EH (cell line): ENCODE measurements around the gene TMEM254.
"Not testable (repeated sequence)": the region's sequence is repeated elsewhere in the genome, so short reads cannot be mapped to it uniquely, and the experiment has no call there.

Experiments
- DNase-seq: peaks from one replicate; pipeline ENCODE4 v3.0.0-alpha.2; 2015; ENCODE audit warnings: low read depth

Gene TMEM254

GRCh38 chr10:80133206-80133605 is 54.7 kb downstream of the TMEM254 start:
- peak; percentile 64 for DNase-seq

DNA sequence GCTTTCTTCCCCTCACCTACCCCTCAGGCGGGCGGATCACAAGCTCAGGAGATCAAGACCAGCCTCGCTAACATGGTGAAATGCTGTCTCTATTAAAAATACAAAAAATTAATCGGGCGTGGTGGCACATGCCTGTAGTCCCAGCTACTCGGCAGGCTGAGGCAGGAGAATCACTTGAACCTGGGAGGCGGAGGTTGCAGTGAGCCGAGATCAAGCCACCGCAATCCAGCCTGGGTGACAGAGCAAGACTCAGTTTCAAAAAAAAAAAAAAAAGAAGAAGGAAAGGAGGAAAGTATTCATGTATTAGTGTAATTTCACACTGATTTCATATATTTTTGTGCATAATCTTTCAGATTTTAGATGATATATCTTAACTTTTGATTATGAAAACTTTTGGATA is 55.2 kb downstream of the TMEM254 start:
- DNase-seq: not testable (repeated sequence)

DNA sequence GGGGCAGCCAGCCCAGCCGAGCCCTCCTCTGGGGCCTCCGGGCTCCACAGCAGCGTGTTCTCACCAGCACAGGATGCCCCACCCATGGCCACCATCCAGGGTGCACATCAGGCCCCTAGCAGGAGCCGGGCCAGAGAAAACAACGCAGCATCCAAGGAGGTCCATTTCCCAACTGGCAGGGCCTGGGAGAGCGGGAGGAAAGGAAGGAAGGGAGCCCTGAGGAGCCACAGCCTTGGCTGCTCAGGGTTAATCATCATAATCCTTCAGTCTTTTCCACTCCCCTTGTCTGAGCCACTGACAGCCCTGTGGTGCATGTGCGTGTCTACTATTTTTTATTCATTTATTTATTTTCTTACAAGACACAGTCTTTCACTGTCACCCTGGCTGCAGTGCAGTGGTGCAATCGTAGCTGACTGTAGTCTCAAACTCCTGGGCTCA is 57.7 kb downstream of the TMEM254 start:
- peak; percentile 98 for DNase-seq

GRCh38 chr10:80137031-80137862 is 58.8 kb downstream of the TMEM254 start:
- peak; percentile 63 for DNase-seq

- DNase-seq: no peak
These were observed 59.5 kb downstream of the TMEM254 start for GRCh38 chr10:80137920-80138319.

- DNase-seq: no peak
These were observed 60.8 kb downstream of the TMEM254 start for GRCh38 chr10:80139265-80139664.

GRCh38 chr10:80140251-80140650 is 61.8 kb downstream of the TMEM254 start:
- DNase-seq: no peak

DNA sequence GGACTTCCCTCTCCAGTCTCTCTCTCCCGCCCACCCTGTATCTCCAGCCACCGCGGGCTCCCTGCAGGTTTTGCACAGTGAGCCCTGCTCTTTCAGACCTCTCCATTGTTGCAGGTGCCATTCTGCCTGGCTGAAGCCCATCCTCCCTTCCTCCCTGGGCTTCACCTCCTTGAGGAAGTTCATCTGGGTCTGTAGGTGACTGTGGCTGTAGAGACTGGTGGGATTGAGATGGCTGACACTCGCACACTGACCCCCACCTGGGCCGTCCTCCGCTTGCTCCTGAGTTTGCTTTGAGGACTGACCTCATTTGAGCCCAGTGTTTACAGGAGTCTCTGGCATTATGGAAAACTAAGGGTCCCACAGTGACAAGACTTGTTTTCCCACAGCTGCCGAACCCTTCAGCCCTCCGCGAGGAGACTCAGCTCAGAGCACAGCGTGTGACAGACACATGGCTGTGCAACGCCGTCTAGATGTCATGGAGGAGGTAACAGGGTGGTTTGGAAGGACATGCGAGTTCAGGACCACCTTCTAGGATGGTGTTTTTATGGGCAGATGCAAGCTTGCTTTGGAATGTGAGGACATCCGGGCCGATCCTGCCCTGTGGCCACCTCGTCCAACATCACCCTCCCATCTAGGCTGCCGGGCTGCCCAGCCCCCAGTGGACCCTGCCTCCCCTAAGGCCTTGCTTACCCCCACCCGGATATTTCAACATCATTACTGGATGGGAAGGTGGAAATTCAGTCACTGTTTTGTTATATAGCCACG is 63.4 kb downstream of the TMEM254 start:
- peak; percentile 41 for DNase-seq
